Measurements from ENCODE around the gene PTTG1.

GRCh38 chr5:160420331-160420610 is 1.4 kb upstream of the PTTG1 start:
- no peak for TF ChIP-seq REST (IDR thresholded peaks at IDR 0.05; ENCODE audit: insufficient read depth in 1 of 2, low read depth in 2 of 2, low read length in 2 of 2)
- no peak for TF ChIP-seq SIN3A (IDR thresholded peaks at IDR 0.05; ENCODE audit: borderline replicate concordance, insufficient read depth, low read length)
- no peak for TF ChIP-seq POLR2AphosphoS5 (IDR thresholded peaks at IDR 0.05; ENCODE audit: low read depth, low read length)
- TF ChIP-seq TAF1 (IDR thresholded peaks at IDR 0.05; ENCODE audit: borderline replicate concordance, insufficient read depth, low read length), result no peak
- TF ChIP-seq FOXP2 (optimal IDR thresholded peaks at IDR 0.05; ENCODE audit: borderline replicate concordance, extremely low read depth, extremely low read length, insufficient read depth), result no peak

Data from PFSK-1 (cell line).